K562 (cell line): ENCODE data around the gene TNFRSF6B. TPM values are rescaled to one million over a fixed set of nuclear protein-coding genes. Genes with fewer than 3 reads are reported as not detected.

Source experiments
- ATAC-seq: fragments of 200-7000 bp; cut with Tn5 transposase; 3 replicates; pipeline ENCODE4 v1.9.1; 2020; ENCODE audit warnings: moderate library complexity
- BruUV-seq: library from RNA; stranded (reverse); fragments of 400-500 nt; replicated peaks from 2 replicates; lab custom pipeline; 2021; lab: Mats Ljungman, UMichigan
- CTCF ChIA-PET: fragments of 300-600 bp; formaldehyde crosslinking; extraction: SDS; loops from one replicate; lab custom pipeline; 2021; ENCODE audit warnings: low intra/inter-chr PET ratio; lab: Yijun Ruan, JAX
- POLR2A ChIA-PET: fragments of 300-600, 350-650 bp; sonication (Branson Sonifier 250); formaldehyde crosslinking; extraction: SDS; loops from one replicate; lab custom pipeline; 2021; ENCODE audit warnings: antibody characterized with exemption, inconsistent platforms; lab: Yijun Ruan, JAX
- DNase-seq, 4 experiments: peaks; one replicate each; pipeline versions ENCODE4 v3.0.0 to v3.0.0-alpha.2; 2011 to 2018; ENCODE audit warnings: low spot score in 3 of 4, mixed read lengths in 3 of 4; ENCODE audit errors: extremely low read depth in 1 of 4
- FAIRE-seq: peaks from 2 replicates; lab custom pipeline; 2011; peaks lifted over from hg19 to GRCh38; lab: Jason Lieb, UNC
- H2AFZ ChIP-seq: 2 replicates; pipeline ENCODE4 v1.6.0; 2011; ENCODE audit warnings: low read depth, low read length, control low read depth, inconsistent platforms
- H3K27ac ChIP-seq: fragments of 200-600 bp; 3 replicates; pipeline ENCODE4 v1.8.0; 2011; ENCODE audit warnings: low read depth, mild to moderate bottlenecking, control low read depth, inconsistent platforms, low read length, moderate library complexity, mixed read lengths; ENCODE audit errors: extremely low read depth
- H3K27me3 ChIP-seq, 2 experiments: fragments of 300-600 bp in 1 of 2; 2 replicates in 1 of 2; 3 replicates in 1 of 2; pipeline versions ENCODE4 v1.6.0 to v1.8.0; 2011; ENCODE audit warnings: inconsistent platforms in 2 of 2, low read length in 2 of 2, mild to moderate bottlenecking in 1 of 2, mixed read lengths in 1 of 2, moderate library complexity in 1 of 2; ENCODE audit not compliant: control insufficient read depth in 2 of 2, insufficient read depth in 2 of 2
- H3K36me3 ChIP-seq: fragments of 300-600 bp; 3 replicates; pipeline ENCODE4 v1.8.0; 2011; ENCODE audit warnings: mild to moderate bottlenecking, low read length, inconsistent platforms; ENCODE audit not compliant: control insufficient read depth, insufficient read depth
- H3K4me1 ChIP-seq, 2 experiments: fragments of 200-600 bp in 1 of 2; replicated peaks in 1 of 2; 2 replicates in 1 of 2; 3 replicates in 1 of 2; pipeline versions ENCODE4 v1.5.1 to v1.8.0; 2011; ENCODE audit warnings: inconsistent platforms in 2 of 2, low read length in 2 of 2, mild to moderate bottlenecking in 1 of 2, mixed read lengths in 1 of 2, moderate library complexity in 1 of 2; ENCODE audit not compliant: control insufficient read depth in 2 of 2, insufficient read depth in 2 of 2
- H3K4me2 ChIP-seq: 2 replicates; pipeline ENCODE4 v1.6.1; 2011; ENCODE audit warnings: low read length, control low read depth, inconsistent platforms, mixed read lengths; ENCODE audit not compliant: insufficient read depth
- H3K4me3 ChIP-seq: fragments of 200-600 bp; sonication (generic), shearing (Covaris generic); 2 replicates; pipeline ENCODE4 v1.5.1; 2016; ENCODE audit warnings: control low read depth, inconsistent platforms
- H3K79me2 ChIP-seq: fragments of 200-600 bp; 3 replicates; pipeline ENCODE4 v1.8.0; 2011; ENCODE audit warnings: low read length, inconsistent platforms; ENCODE audit not compliant: control insufficient read depth, insufficient read depth
- H3K9ac ChIP-seq, 2 experiments: 2 replicates each; pipeline versions ENCODE4 v1.6.0 to v1.6.1; 2011; ENCODE audit warnings: low read depth in 2 of 2, low read length in 2 of 2, control low read depth in 1 of 2, inconsistent platforms in 1 of 2, mild to moderate bottlenecking in 1 of 2, mixed read lengths in 1 of 2; ENCODE audit not compliant: insufficient read depth in 1 of 2
- H3K9me1 ChIP-seq: one replicate; pipeline ENCODE4 v1.6.0; 2011; ENCODE audit warnings: inconsistent platforms, mild to moderate bottlenecking, low read length, moderate library complexity; ENCODE audit not compliant: control insufficient read depth, insufficient read depth
- H3K9me3 ChIP-seq: replicated peaks from 2 replicates; pipeline ENCODE4 v1.5.1; 2011; ENCODE audit warnings: low read depth, low read length, inconsistent platforms; ENCODE audit not compliant: control insufficient read depth, insufficient read depth
- H4K20me1 ChIP-seq: replicated peaks from 2 replicates; pipeline ENCODE4 v1.6.1; 2011; ENCODE audit warnings: low read length, inconsistent platforms, mixed read lengths; ENCODE audit not compliant: control insufficient read depth, insufficient read depth
- CCNT2 ChIP-seq: IDR thresholded peaks from 2 replicates; pipeline ENCODE4 v1.6.1; 2011; ENCODE audit warnings: borderline replicate concordance, low read depth, mild to moderate bottlenecking, moderate library complexity, mixed read lengths, low read length; ENCODE audit not compliant: insufficient read length; ENCODE audit errors: extremely low read depth
- FOXA3 ChIP-seq, 2 experiments: fragments of 450-650 bp in 1 of 2; sonication (generic) in 1 of 2; formaldehyde crosslinking; IDR thresholded peaks in 1 of 2; conservative IDR thresholded peaks in 1 of 2; 2 replicates each; pipeline versions ENCODE4 v1.4.0 to v1.8.0; 2020 to 2022; ENCODE audit warnings: mild to moderate bottlenecking in 2 of 2, missing genetic modification reagents in 1 of 2
- NCOA6 ChIP-seq: fragments of 450-650 bp; IDR thresholded peaks from 2 replicates; pipeline ENCODE4 v1.6.1; 2017; ENCODE audit warnings: mild to moderate bottlenecking
- NFATC3 ChIP-seq: fragments of 450-650 bp; IDR thresholded peaks from 2 replicates; pipeline ENCODE4 v1.6.1; 2017; ENCODE audit warnings: mild to moderate bottlenecking
- PCBP1 ChIP-seq: fragments of 200-400 bp; formaldehyde crosslinking; IDR thresholded peaks from 2 replicates; pipeline ENCODE4 v1.6.1; 2018; ENCODE audit warnings: mild to moderate bottlenecking, low read depth, low read length; ENCODE audit not compliant: poor library complexity, severe bottlenecking
- POLR3A ChIP-seq: IDR thresholded peaks from 2 replicates; pipeline ENCODE4 v1.6.1; 2011; ENCODE audit warnings: borderline replicate concordance, mild to moderate bottlenecking, moderate library complexity; ENCODE audit not compliant: insufficient read length, insufficient read depth; ENCODE audit errors: extremely low read depth
- SIRT6 ChIP-seq: IDR thresholded peaks from one replicate; pipeline ENCODE4 v1.6.1; 2012; ENCODE audit warnings: low read depth, mild to moderate bottlenecking, control low read depth, inconsistent platforms, low read length, moderate library complexity
- SMAD4 ChIP-seq: fragments of 250-450 bp; sonication (Bioruptor Pico); conservative IDR thresholded peaks from 2 replicates; pipeline ENCODE4 v1.8.0; 2021; ENCODE audit warnings: inconsistent platforms, mild to moderate bottlenecking, moderate library complexity
- SMARCA5 ChIP-seq: fragments of 450-650 bp; IDR thresholded peaks from 2 replicates; pipeline ENCODE4 v1.6.1; 2016
- YY1 ChIP-seq, 3 experiments: IDR thresholded peaks; 2 replicates each; pipeline ENCODE4 v1.6.1; 2011; ENCODE audit warnings: low read length in 2 of 3, mild to moderate bottlenecking in 2 of 3, moderate library complexity in 2 of 3, borderline replicate concordance in 1 of 3, control low read depth in 1 of 3, low read depth in 1 of 3; ENCODE audit not compliant: insufficient read depth in 3 of 3, insufficient replicate concordance in 2 of 3, control insufficient read depth in 1 of 3, insufficient read length in 1 of 3; ENCODE audit errors: extremely low read depth in 1 of 3
- ZNF197 ChIP-seq: fragments of 200-800 bp; sonication (Bioruptor generic); IDR thresholded peaks from 2 replicates; pipeline ENCODE4 v1.6.1; 2016; ENCODE audit warnings: low read depth, missing genetic modification characterization, missing compliant biosample characterization
- ZSCAN29 ChIP-seq: fragments of 450-650 bp; IDR thresholded peaks from 2 replicates; pipeline ENCODE4 v1.6.1; 2017
- WGBS: fragments of 100-300 bp; shearing (Covaris generic); methylation state at CpG from one replicate; pipeline ENCODE4 v1.1.6; 2016; ENCODE audit warnings: low coverage, mixed read lengths; ENCODE audit not compliant: insufficient coverage; ENCODE audit errors: missing lambda C conversion rate; 5-methylcytosine and 5-hydroxymethylcytosine counted together
- in situ Hi-C: fragments of 300-500 bp; cut with MboI; formaldehyde crosslinking; loops from 4 replicates; pipeline ENCODE4 v1.15.0; 2018; ENCODE audit warnings: inconsistent platforms, mixed read lengths
- intact Hi-C: fragments of 100-400 bp; cut with micrococcal nuclease; formaldehyde crosslinking; loops from 2 replicates; pipeline ENCODE4 v1.14.2; 2022
- polyA plus RNA-seq, 8 experiments: library from polyadenylated mRNA; depleted of rRNA in 4 of 8; stranded (reverse) in 5 of 8; unstranded in 3 of 8; fragments of >200 nt; fragmentation: Nextera tagmentation in 2 of 8; fragmentation: Illumina TruSeq in 1 of 8; extraction: Ambion mirVana in 2 of 8; extraction: Trizol in 1 of 8; gene quantifications; 2 replicates each; pipeline versions ENCODE4 v1.2.1 to v1.2.3, GENCODE V29; 2011 to 2014; ENCODE audit warnings: inconsistent platforms in 1 of 8, missing spikeins in 1 of 8
- total RNA-seq, 7 experiments: library from RNA; depleted of rRNA in 6 of 7; stranded (reverse); fragments of >200 nt in 6 of 7; fragmentation: Illumina TruSeq in 2 of 7; extraction: Trizol in 2 of 7; gene quantifications; 2 replicates each; pipeline versions ENCODE4 v1.2.1 to v1.2.3, GENCODE V29; 2011 to 2021; ENCODE audit warnings: low replicate concordance in 1 of 7
- TF ChIP-seq, protein P1 (sequence below): fragments of 450-650 bp; IDR thresholded peaks from 2 replicates; pipeline ENCODE4 v1.6.1; 2017; ENCODE audit warnings: antibody characterized with exemption, mild to moderate bottlenecking
- TF ChIP-seq, protein P2 (sequence below), 2 experiments: IDR thresholded peaks; 2 replicates each; pipeline ENCODE4 v1.6.1; 2011; ENCODE audit warnings: borderline replicate concordance in 1 of 2, control low read depth in 1 of 2, low read depth in 1 of 2, low read length in 1 of 2, mild to moderate bottlenecking in 1 of 2, mixed read lengths in 1 of 2, moderate library complexity in 1 of 2; ENCODE audit not compliant: insufficient read depth in 1 of 2, insufficient read length in 1 of 2, poor library complexity in 1 of 2, severe bottlenecking in 1 of 2; ENCODE audit errors: extremely low read depth in 1 of 2

Gene TNFRSF6B
- total and polyA plus RNA-seq, 9 of the 15 experiments (the other 6 are each of a cell fraction or from before 2014, with no cell fraction given) = 0.10 to 3.5 (median 0.32) TPM; not detected in 6

DNA sequence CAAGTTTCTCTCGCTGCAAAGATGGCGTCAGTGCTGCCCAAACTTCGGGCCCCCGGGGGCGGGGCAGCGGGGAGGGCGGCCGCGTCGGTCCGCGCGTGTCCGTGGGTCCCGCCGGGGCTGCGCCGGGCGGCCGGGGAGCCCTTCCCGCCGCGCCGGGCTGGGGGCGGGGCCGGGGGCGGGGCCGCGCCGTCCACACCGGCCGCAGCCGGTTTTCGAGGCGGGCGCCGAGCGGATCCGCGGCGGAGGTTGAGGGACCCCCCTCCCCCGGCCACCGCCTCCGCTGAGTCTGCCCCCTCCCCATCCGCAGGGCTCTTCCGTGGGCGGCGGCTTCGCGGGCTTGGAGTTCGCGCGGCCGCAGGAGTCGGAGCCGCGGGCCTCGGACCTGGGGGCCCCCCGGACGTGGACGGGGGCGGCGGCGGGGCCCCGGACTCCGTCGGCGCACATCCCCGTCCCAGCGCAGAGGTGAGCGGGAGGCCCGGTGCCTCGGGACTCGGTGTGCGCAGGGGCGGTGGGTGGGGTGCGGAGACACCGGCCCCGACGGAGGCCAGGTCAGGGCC lies 43.7 kb downstream of the TNFRSF6B start:
- H2AFZ ChIP-seq = peak overlapping the region; percentile 70; the same call in 1 of the 2 replicates
- H3K9me1 ChIP-seq = no peaks in the 10 kb centered on the region
- no peaks in the 10 kb centered on the region; the same call in 1 of the 2 replicates for H4K20me1 ChIP-seq
- intact Hi-C loops = no loop called here
- peak overlapping the region; percentile 82 for H3K27ac ChIP-seq
- FAIRE-seq (no peak), ATAC-seq (peak; percentile 40), DNase-seq (peak; percentile 76 to 83 (median 82))
- peak overlapping the region; percentile 66 for H3K4me3 ChIP-seq
- no peaks in the 10 kb centered on the region for H3K9me3 ChIP-seq
- WGBS = 3% methylated on average over 16 of the region's 80 CpGs
- BruUV-seq = no TSS peak
- H3K4me1 ChIP-seq = peaks cover 11 to 79% of the 10 kb centered on the region in 2 experiments
- in situ Hi-C loops = no loop called here
- peaks cover 51% of the 10 kb centered on the region; the same call in 1 of the 3 replicates for H3K36me3 ChIP-seq
- ChIA-PET CTCF (no interaction called here), POLR2A (interaction anchor here (0.6 to 1.9 kb wide), 7 partner anchors 10 to 241 kb away, joined by 3 to 5 read pairs (median 3); partner anchors contain the start of gene PRPF6)
- peak overlapping the region; percentile 84 for H3K4me2 ChIP-seq
- no peaks in the 10 kb centered on the region for H3K27me3 ChIP-seq
- H3K9ac ChIP-seq = peak overlapping the region; percentile 82 to 96
- H3K79me2 ChIP-seq = peaks cover 16% of the 10 kb centered on the region
- TF ChIP-seq, protein P1, sequence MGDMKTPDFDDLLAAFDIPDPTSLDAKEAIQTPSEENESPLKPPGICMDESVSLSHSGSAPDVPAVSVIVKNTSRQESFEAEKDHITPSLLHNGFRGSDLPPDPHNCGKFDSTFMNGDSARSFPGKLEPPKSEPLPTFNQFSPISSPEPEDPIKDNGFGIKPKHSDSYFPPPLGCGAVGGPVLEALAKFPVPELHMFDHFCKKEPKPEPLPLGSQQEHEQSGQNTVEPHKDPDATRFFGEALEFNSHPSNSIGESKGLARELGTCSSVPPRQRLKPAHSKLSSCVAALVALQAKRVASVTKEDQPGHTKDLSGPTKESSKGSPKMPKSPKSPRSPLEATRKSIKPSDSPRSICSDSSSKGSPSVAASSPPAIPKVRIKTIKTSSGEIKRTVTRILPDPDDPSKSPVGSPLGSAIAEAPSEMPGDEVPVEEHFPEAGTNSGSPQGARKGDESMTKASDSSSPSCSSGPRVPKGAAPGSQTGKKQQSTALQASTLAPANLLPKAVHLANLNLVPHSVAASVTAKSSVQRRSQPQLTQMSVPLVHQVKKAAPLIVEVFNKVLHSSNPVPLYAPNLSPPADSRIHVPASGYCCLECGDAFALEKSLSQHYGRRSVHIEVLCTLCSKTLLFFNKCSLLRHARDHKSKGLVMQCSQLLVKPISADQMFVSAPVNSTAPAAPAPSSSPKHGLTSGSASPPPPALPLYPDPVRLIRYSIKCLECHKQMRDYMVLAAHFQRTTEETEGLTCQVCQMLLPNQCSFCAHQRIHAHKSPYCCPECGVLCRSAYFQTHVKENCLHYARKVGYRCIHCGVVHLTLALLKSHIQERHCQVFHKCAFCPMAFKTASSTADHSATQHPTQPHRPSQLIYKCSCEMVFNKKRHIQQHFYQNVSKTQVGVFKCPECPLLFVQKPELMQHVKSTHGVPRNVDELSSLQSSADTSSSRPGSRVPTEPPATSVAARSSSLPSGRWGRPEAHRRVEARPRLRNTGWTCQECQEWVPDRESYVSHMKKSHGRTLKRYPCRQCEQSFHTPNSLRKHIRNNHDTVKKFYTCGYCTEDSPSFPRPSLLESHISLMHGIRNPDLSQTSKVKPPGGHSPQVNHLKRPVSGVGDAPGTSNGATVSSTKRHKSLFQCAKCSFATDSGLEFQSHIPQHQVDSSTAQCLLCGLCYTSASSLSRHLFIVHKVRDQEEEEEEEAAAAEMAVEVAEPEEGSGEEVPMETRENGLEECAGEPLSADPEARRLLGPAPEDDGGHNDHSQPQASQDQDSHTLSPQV = peak; percentile 30; the same call in 1 of the 2 replicates
- TF ChIP-seq, protein P2, sequence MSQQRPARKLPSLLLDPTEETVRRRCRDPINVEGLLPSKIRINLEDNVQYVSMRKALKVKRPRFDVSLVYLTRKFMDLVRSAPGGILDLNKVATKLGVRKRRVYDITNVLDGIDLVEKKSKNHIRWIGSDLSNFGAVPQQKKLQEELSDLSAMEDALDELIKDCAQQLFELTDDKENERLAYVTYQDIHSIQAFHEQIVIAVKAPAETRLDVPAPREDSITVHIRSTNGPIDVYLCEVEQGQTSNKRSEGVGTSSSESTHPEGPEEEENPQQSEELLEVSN (IDR thresholded peaks at IDR 0.05; ENCODE audit: borderline replicate concordance in 1 of 2, extremely low read depth in 1 of 2, insufficient read depth in 1 of 2, insufficient read length in 1 of 2, low read depth in 1 of 2, low read length in 1 of 2, poor library complexity in 1 of 2, severe bottlenecking in 1 of 2) = peak in 1 of 2 experiments; percentile 39
- TF ChIP-seq ZNF197 (CRISPR knock-in tag) (0 out of 2 replicates have a peak, but pooled peaks have one; percentile 11), CCNT2 (peak; percentile 6), FOXA3 (CRISPR knock-in tag; conservative IDR thresholded peaks at IDR 0.05 in 1 of 2, IDR thresholded peaks at IDR 0.05 in 1 of 2) (no peak), NCOA6 (peak; percentile 56), ZSCAN29 (peak; percentile 42), YY1 (IDR thresholded peaks at IDR 0.05; ENCODE audit: borderline replicate concordance in 1 of 3, control insufficient read depth in 1 of 3, extremely low read depth in 1 of 3, insufficient read depth in 3 of 3, insufficient read length in 1 of 3, insufficient replicate concordance in 2 of 3, low read depth in 1 of 3, low read length in 2 of 3) (peak in 2 of 3 experiments; percentile 74 to 83), NFATC3 (no peak), SMARCA5 (no peak), SIRT6 (no peak), PCBP1 (peak; percentile 9), POLR3A (no peak), SMAD4 (CRISPR knock-in tag) (peak; percentile 71)
